HepG2 (cell line): ENCODE data around the gene EEIG1. TPM values are rescaled to one million over a fixed set of nuclear protein-coding genes. Genes with fewer than 3 reads are reported as not detected.

Experiments used
- AHDC1 ChIP-seq: sonication (generic); formaldehyde crosslinking; IDR thresholded peaks from 2 replicates; pipeline ENCODE4 v1.5.1; 2020; ENCODE audit warnings: mild to moderate bottlenecking, missing genetic modification reagents, borderline replicate concordance
- ATF5 ChIP-seq: sonication (generic); formaldehyde crosslinking; IDR thresholded peaks from 2 replicates; pipeline ENCODE4 v1.4.0; 2020; ENCODE audit warnings: mild to moderate bottlenecking, low read depth, missing genetic modification reagents
- CBX5 ChIP-seq: sonication (generic); formaldehyde crosslinking; IDR thresholded peaks from 2 replicates; pipeline ENCODE4 v1.4.0; 2020; ENCODE audit warnings: missing genetic modification reagents, borderline replicate concordance
- CREB1 ChIP-seq, 2 experiments: fragments of 450-650 bp in 1 of 2; IDR thresholded peaks; 2 replicates each; pipeline ENCODE4 v1.6.1; 2016 to 2017; ENCODE audit warnings: control low read depth in 1 of 2, mild to moderate bottlenecking in 1 of 2, missing compliant biosample characterization in 1 of 2, missing genetic modification characterization in 1 of 2
- DDIT3 ChIP-seq: sonication (generic); formaldehyde crosslinking; IDR thresholded peaks from 2 replicates; pipeline ENCODE4 v1.4.0; 2020; ENCODE audit warnings: mild to moderate bottlenecking, missing genetic modification reagents
- NCOA2 ChIP-seq: sonication (generic); formaldehyde crosslinking; IDR thresholded peaks from 2 replicates; pipeline ENCODE4 v1.8.0; 2022; ENCODE audit warnings: inconsistent platforms
- NR1H2 ChIP-seq: sonication (generic); formaldehyde crosslinking; IDR thresholded peaks from 2 replicates; pipeline ENCODE4 v1.8.1; 2022; ENCODE audit warnings: low read depth, missing genetic modification reagents, borderline replicate concordance
- RCOR2 ChIP-seq: IDR thresholded peaks from 2 replicates; pipeline ENCODE4 v1.6.1; 2016; ENCODE audit warnings: missing biosample characterization, missing genetic modification reagents
- SMAD3 ChIP-seq: sonication (generic); formaldehyde crosslinking; IDR thresholded peaks from 2 replicates; pipeline ENCODE4 v1.4.0; 2020; ENCODE audit warnings: missing genetic modification reagents
- ZBTB37 ChIP-seq: sonication (generic); formaldehyde crosslinking; IDR thresholded peaks from 2 replicates; pipeline ENCODE4 v1.4.0; 2020; ENCODE audit warnings: mild to moderate bottlenecking, missing genetic modification reagents
- ZNF281 ChIP-seq: sonication (generic); formaldehyde crosslinking; IDR thresholded peaks from 2 replicates; pipeline ENCODE4 v1.4.0; 2020; ENCODE audit warnings: missing genetic modification reagents, borderline replicate concordance
- ZNF414 ChIP-seq: sonication (generic); formaldehyde crosslinking; IDR thresholded peaks from 2 replicates; pipeline ENCODE4 v1.5.0; 2020; ENCODE audit warnings: missing genetic modification reagents
- ZNF510 ChIP-seq: sonication (generic); formaldehyde crosslinking; IDR thresholded peaks from 2 replicates; pipeline ENCODE4 v1.4.0; 2020; ENCODE audit warnings: low read depth, mild to moderate bottlenecking, missing genetic modification reagents
- ZNF589 ChIP-seq: sonication (generic); formaldehyde crosslinking; conservative IDR thresholded peaks from 2 replicates; pipeline ENCODE4 v1.8.0; 2022; ENCODE audit warnings: mild to moderate bottlenecking, moderate library complexity, missing genetic modification reagents
- ZNF644 ChIP-seq: IDR thresholded peaks from 2 replicates; pipeline ENCODE4 v1.6.1; 2016; ENCODE audit warnings: low read depth
- ZNF773 ChIP-seq: sonication (generic); formaldehyde crosslinking; IDR thresholded peaks from 2 replicates; pipeline ENCODE4 v1.4.0; 2020; ENCODE audit warnings: missing genetic modification reagents, borderline replicate concordance
- ZNF777 ChIP-seq: sonication (generic); formaldehyde crosslinking; IDR thresholded peaks from 2 replicates; pipeline ENCODE4 v1.4.0; 2020; ENCODE audit warnings: missing genetic modification reagents
- ZNF780A ChIP-seq: sonication (generic); formaldehyde crosslinking; IDR thresholded peaks from 2 replicates; pipeline ENCODE4 v1.8.0; 2022; ENCODE audit warnings: mild to moderate bottlenecking, missing genetic modification reagents, moderate library complexity
- polyA plus RNA-seq, 8 experiments: library from polyadenylated mRNA; depleted of rRNA in 3 of 8; stranded (reverse) in 7 of 8; unstranded in 1 of 8; fragments of >200 nt; fragmentation: Illumina TruSeq in 4 of 8; extraction: Trizol in 4 of 8; gene quantifications; 2 replicates each; pipeline versions ENCODE4 v1.2.1 to v1.2.3, GENCODE V29; 2011 to 2016; ENCODE audit warnings: low read depth in 4 of 8, missing spikeins in 1 of 8, mixed read lengths in 1 of 8; ENCODE audit not compliant: insufficient read depth in 1 of 8
- total RNA-seq, 5 experiments: library from RNA; depleted of rRNA; stranded (reverse); fragments of >200 nt; fragmentation: Illumina TruSeq; extraction: Trizol; gene quantifications; 2 replicates each; pipeline ENCODE4 v1.2.3, GENCODE V29; 2016; ENCODE audit warnings: low read depth in 1 of 5

The EEIG1 gene
- total and polyA plus RNA-seq, 2 of the 13 experiments (the other 11 are each of a cell fraction or from before 2014, with no cell fraction given) = 16.6 to 25.2 TPM

GRCh38 chr9:127987103-127987614 is 6.4 kb upstream of the EEIG1 start (continued):
- TF ChIP-seq AHDC1 (no peak; the same call in 1 of the 2 replicates), ZNF777 (no peak), NR1H2 (no peak), ZNF281 (no peak), ZBTB37 (CRISPR knock-in tag) (no peak), SMAD3 (no peak), ATF5 (CRISPR knock-in tag) (no peak), DDIT3 (CRISPR knock-in tag) (no peak), ZNF414 (CRISPR knock-in tag) (no peak), CREB1 (IDR thresholded peaks at IDR 0.05) (no peak), CREB1 (CRISPR knock-in tag; IDR thresholded peaks at IDR 0.05) (no peak), ZNF644 (CRISPR knock-in tag) (peak; percentile 82; the same call in 1 of the 2 replicates), ZNF773 (no peak), NCOA2 (no peak), RCOR2 (no peak; the same call in 1 of the 2 replicates), CBX5 (CRISPR knock-in tag) (no peak), ZNF780A (CRISPR knock-in tag) (no peak), ZNF589 (CRISPR knock-in tag) (no peak), ZNF510 (no peak)
